ENCODE data around the gene RIPOR2. TPM values are rescaled to one million over a fixed set of nuclear protein-coding genes. Genes with fewer than 3 reads are reported as not detected.
A peak's percentile ranks its signal among the peaks of the same experiment; 100 is the strongest.

RIPOR2 gene
- total and polyA plus RNA-seq, 10 of the 15 experiments (the other 5 are each of a cell fraction or from before 2014, with no cell fraction given) = 22.2 to 48.2 (median 34.7) TPM

GRCh38 chr6:24919056-24919892 lies 16.5 kb downstream of the RIPOR2 start:
- ChIA-PET SMC1A (ENCODE audit: uncharacterized antibody, unreplicated experiment) (interaction anchor here (0.7 to 4.3 kb wide), 17 partner anchors 9 to 212 kb away, joined by 3 to 44 read pairs (median 4); no protein-coding TSS in a partner anchor), RAD21 (ENCODE audit: unreplicated experiment) (interaction anchor here (0.8 to 4.9 kb wide), 11 partner anchors 10 to 98 kb away, joined by 3 to 31 read pairs (median 3); partner anchors contain the start of gene RIPOR2), POLR2A (interaction anchor here (0.6 to 2.1 kb wide), 8 partner anchors 9 to 324 kb away, joined by 3 to 14 read pairs (median 4); no protein-coding TSS in a partner anchor), CTCF (interaction anchor here (0.8 to 5.3 kb wide), 17 partner anchors 9 to 212 kb away, joined by 3 to 82 read pairs (median 4); partner anchors contain the start of gene RIPOR2)
- Histone ChIP-seq H3K27me3 (replicated peaks in 1 of 2; ENCODE audit: control insufficient read depth in 2 of 2, insufficient read depth in 2 of 2, low read length in 1 of 2) (no peaks in the 10 kb centered on the region), H2AFZ (ENCODE audit: control insufficient read depth, low read depth, low read length) (peak overlapping the region; percentile 54), H3K9me3 (replicated peaks; ENCODE audit: control insufficient read depth, insufficient read depth, low read length) (no peaks in the 10 kb centered on the region), H3K4me1 (ENCODE audit: control insufficient read depth, insufficient read depth, low read length) (peaks cover 28% of the 10 kb centered on the region), H3K4me2 (ENCODE audit: control insufficient read depth, insufficient read depth) (peak overlapping the region; percentile 82), H3K79me2 (ENCODE audit: control insufficient read depth, insufficient read depth, low read length) (peaks cover 11% of the 10 kb centered on the region), H3K36me3 (ENCODE audit: control insufficient read depth in 2 of 2, insufficient read depth in 2 of 2, low read length in 1 of 2) (no peaks in the 10 kb centered on the region), H3K9ac (ENCODE audit: control insufficient read depth, insufficient read depth, low read length) (no peak overlapping the region), H3K4me3 (peak overlapping the region; percentile 13; the same call in 1 of the 2 replicates), H4K20me1 (ENCODE audit: control insufficient read depth, insufficient read depth) (peaks cover 3% of the 10 kb centered on the region), H3K27ac (ENCODE audit: control insufficient read depth, insufficient read depth) (peak overlapping the region; percentile 1)
- WGBS (ENCODE audit: insufficient coverage, insufficient replicate concordance, low lambda C conversion rate, missing lambda C conversion rate) = 21% methylated on average over 12 of the region's 12 CpGs
- BruUV-seq (replicated peaks) = no TSS peak
- ATAC-seq = peak; percentile 75
- DNase-seq (ENCODE audit: low read depth, low spot score) = no peak
- peak; percentile 68 for FAIRE-seq
- in situ Hi-C loops (cut with MboI) (no loop called here), intact Hi-C loops (cut with micrococcal nuclease; ENCODE audit: unreplicated experiment) (no loop called here)
- TF ChIP-seq MEF2B (IDR thresholded peaks at IDR 0.05; ENCODE audit: partially characterized antibody, poor library complexity, severe bottlenecking) (peak; percentile 26), ETV6 (conservative IDR thresholded peaks at IDR 0.05 in 1 of 2, IDR thresholded peaks at IDR 0.05 in 1 of 2; ENCODE audit: borderline replicate concordance in 1 of 2, low read depth in 1 of 2) (0 out of 4 replicates have a peak, but pooled peaks of 1 of the 2 experiments have one; percentile 17), RUNX3 (IDR thresholded peaks at IDR 0.05; ENCODE audit: low read length) (0 out of 2 replicates have a peak, but pooled peaks have one; percentile 5), EED (IDR thresholded peaks at IDR 0.05; ENCODE audit: low read depth) (peak; percentile 31; the same call in 1 of the 2 replicates)
- TF ChIP-seq, protein P1, sequence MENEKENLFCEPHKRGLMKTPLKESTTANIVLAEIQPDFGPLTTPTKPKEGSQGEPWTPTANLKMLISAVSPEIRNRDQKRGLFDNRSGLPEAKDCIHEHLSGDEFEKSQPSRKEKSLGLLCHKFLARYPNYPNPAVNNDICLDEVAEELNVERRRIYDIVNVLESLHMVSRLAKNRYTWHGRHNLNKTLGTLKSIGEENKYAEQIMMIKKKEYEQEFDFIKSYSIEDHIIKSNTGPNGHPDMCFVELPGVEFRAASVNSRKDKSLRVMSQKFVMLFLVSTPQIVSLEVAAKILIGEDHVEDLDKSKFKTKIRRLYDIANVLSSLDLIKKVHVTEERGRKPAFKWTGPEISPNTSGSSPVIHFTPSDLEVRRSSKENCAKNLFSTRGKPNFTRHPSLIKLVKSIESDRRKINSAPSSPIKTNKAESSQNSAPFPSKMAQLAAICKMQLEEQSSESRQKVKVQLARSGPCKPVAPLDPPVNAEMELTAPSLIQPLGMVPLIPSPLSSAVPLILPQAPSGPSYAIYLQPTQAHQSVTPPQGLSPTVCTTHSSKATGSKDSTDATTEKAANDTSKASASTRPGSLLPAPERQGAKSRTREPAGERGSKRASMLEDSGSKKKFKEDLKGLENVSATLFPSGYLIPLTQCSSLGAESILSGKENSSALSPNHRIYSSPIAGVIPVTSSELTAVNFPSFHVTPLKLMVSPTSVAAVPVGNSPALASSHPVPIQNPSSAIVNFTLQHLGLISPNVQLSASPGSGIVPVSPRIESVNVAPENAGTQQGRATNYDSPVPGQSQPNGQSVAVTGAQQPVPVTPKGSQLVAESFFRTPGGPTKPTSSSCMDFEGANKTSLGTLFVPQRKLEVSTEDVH (IDR thresholded peaks at IDR 0.05; ENCODE audit: low read depth, partially characterized antibody) = no peak
